H9 (cell line): ENCODE data around the gene STK35. TPM values are rescaled to one million over a fixed set of nuclear protein-coding genes. Genes with fewer than 3 reads are reported as not detected.

Source experiments
- DNase-seq: peaks from one replicate; pipeline ENCODE4 v3.0.0-alpha.2; 2017
- H2AFZ ChIP-seq: one replicate; pipeline ENCODE4 v1.6.1; 2013; ENCODE audit warnings: mild to moderate bottlenecking, low read length, control low read depth, moderate library complexity
- H2AK5ac ChIP-seq: 2 replicates; pipeline ENCODE4 v1.6.1; 2013; ENCODE audit warnings: low read length, control low read depth, mixed read lengths; ENCODE audit not compliant: insufficient read length
- H2BK120ac ChIP-seq: one replicate; pipeline ENCODE4 v1.6.1; 2013; ENCODE audit warnings: low read depth, mild to moderate bottlenecking, low read length, control low read depth, inconsistent platforms; ENCODE audit not compliant: poor library complexity, severe bottlenecking
- H2BK12ac ChIP-seq: 2 replicates; pipeline ENCODE4 v1.6.1; 2013; ENCODE audit warnings: low read length, control low read depth, mixed read lengths, low read depth; ENCODE audit not compliant: insufficient read length
- H2BK15ac ChIP-seq: 2 replicates; pipeline ENCODE4 v1.6.1; 2013; ENCODE audit warnings: low read depth, low read length, control low read depth
- H2BK20ac ChIP-seq: one replicate; pipeline ENCODE4 v1.6.1; 2013; ENCODE audit warnings: low read depth, mild to moderate bottlenecking, low read length, control low read depth, inconsistent platforms; ENCODE audit not compliant: poor library complexity, severe bottlenecking
- H2BK5ac ChIP-seq: 2 replicates; pipeline ENCODE4 v1.6.1; 2013; ENCODE audit warnings: low read length, control low read depth, mixed read lengths; ENCODE audit not compliant: insufficient read length
- H3K14ac ChIP-seq: 2 replicates; pipeline ENCODE4 v1.6.1; 2013; ENCODE audit warnings: low read length, control low read depth; ENCODE audit not compliant: insufficient read depth
- H3K18ac ChIP-seq: 2 replicates; pipeline ENCODE4 v1.6.1; 2013; ENCODE audit warnings: low read depth, mild to moderate bottlenecking, mixed read lengths, low read length, control low read depth; ENCODE audit not compliant: insufficient read length
- H3K23ac ChIP-seq: 2 replicates; pipeline ENCODE4 v1.6.1; 2013; ENCODE audit warnings: low read length, control low read depth, mixed read lengths, low read depth; ENCODE audit not compliant: insufficient read length
- H3K23me2 ChIP-seq: 2 replicates; pipeline ENCODE4 v1.6.1; 2013; ENCODE audit warnings: low read depth, mild to moderate bottlenecking, mixed read lengths, low read length, control low read depth; ENCODE audit not compliant: insufficient read length, poor library complexity, severe bottlenecking
- H3K27ac ChIP-seq: 2 replicates; pipeline ENCODE4 v1.5.1; 2013; ENCODE audit warnings: low read length, control low read depth, mixed read lengths, low read depth; ENCODE audit not compliant: insufficient read length
- H3K27me3 ChIP-seq: 2 replicates; pipeline ENCODE4 v1.6.1; 2013; ENCODE audit warnings: low read length, control low read depth, inconsistent platforms; ENCODE audit not compliant: insufficient read depth
- H3K4ac ChIP-seq: 2 replicates; pipeline ENCODE4 v1.6.1; 2013; ENCODE audit warnings: low read depth, mild to moderate bottlenecking, control low read depth, inconsistent platforms, low read length, moderate library complexity
- H3K4me1 ChIP-seq: 2 replicates; pipeline ENCODE4 v1.6.1; 2013; ENCODE audit warnings: low read length, control low read depth, inconsistent platforms; ENCODE audit not compliant: insufficient read depth
- H3K4me2 ChIP-seq: 2 replicates; pipeline ENCODE4 v1.6.1; 2013; ENCODE audit warnings: low read length, control low read depth, mixed read lengths; ENCODE audit not compliant: insufficient read length, insufficient read depth
- H3K56ac ChIP-seq: 2 replicates; pipeline ENCODE4 v1.6.1; 2013; ENCODE audit warnings: low read depth, mild to moderate bottlenecking, mixed read lengths, low read length, control low read depth; ENCODE audit not compliant: insufficient read length
- H3K79me1 ChIP-seq: 2 replicates; pipeline ENCODE4 v1.6.1; 2013; ENCODE audit warnings: low read depth, mild to moderate bottlenecking, moderate library complexity, low read length, control low read depth, inconsistent platforms; ENCODE audit not compliant: insufficient read depth, poor library complexity, severe bottlenecking
- H3K79me2 ChIP-seq: 2 replicates; pipeline ENCODE4 v1.6.1; 2013; ENCODE audit warnings: low read length, control low read depth, inconsistent platforms; ENCODE audit not compliant: insufficient read depth
- H3K9ac ChIP-seq: 2 replicates; pipeline ENCODE4 v1.6.1; 2013; ENCODE audit warnings: low read length, control low read depth, mixed read lengths; ENCODE audit not compliant: insufficient read length; ENCODE audit errors: extremely low read depth
- H3K9me3 ChIP-seq: one replicate; pipeline ENCODE4 v1.6.1; 2013; ENCODE audit warnings: low read depth, low read length, inconsistent platforms; ENCODE audit not compliant: control insufficient read depth
- H3T11ph ChIP-seq: one replicate; pipeline ENCODE4 v1.6.1; 2013; ENCODE audit warnings: mild to moderate bottlenecking, low read length, control low read depth, inconsistent platforms
- H4K20me1 ChIP-seq: one replicate; pipeline ENCODE4 v1.6.1; 2013; ENCODE audit not compliant: control insufficient read depth, insufficient read length, insufficient read depth
- H4K5ac ChIP-seq: 2 replicates; pipeline ENCODE4 v1.6.1; 2013; ENCODE audit warnings: low read depth, mild to moderate bottlenecking, mixed read lengths, low read length, control low read depth; ENCODE audit not compliant: insufficient read length
- H4K8ac ChIP-seq: replicated peaks from 2 replicates; pipeline ENCODE4 v1.6.1; 2013; ENCODE audit warnings: low read length, control low read depth, mixed read lengths, low read depth; ENCODE audit not compliant: insufficient read length
- H4K91ac ChIP-seq: 2 replicates; pipeline ENCODE4 v1.6.1; 2013; ENCODE audit warnings: low read depth, mild to moderate bottlenecking, moderate library complexity, mixed read lengths, low read length, control low read depth; ENCODE audit not compliant: insufficient read length
- H3K27ac Mint-ChIP-seq, 3 experiments: 2 replicates in 2 of 3; 3 replicates in 1 of 3; pipeline ENCODE4 v1.8.0; 2020 to 2021; ENCODE audit warnings: mixed read lengths in 3 of 3, mild to moderate bottlenecking in 1 of 3, moderate library complexity in 1 of 3
- H3K27me3 Mint-ChIP-seq: 2 replicates; pipeline ENCODE4 v1.8.0; 2021; ENCODE audit warnings: low read depth, mild to moderate bottlenecking, moderate library complexity, mixed read lengths
- H3K36me3 Mint-ChIP-seq, 3 experiments: 2 replicates in 2 of 3; 3 replicates in 1 of 3; pipeline ENCODE4 v1.8.0; 2020 to 2021; ENCODE audit warnings: low read depth in 3 of 3, mixed read lengths in 3 of 3; ENCODE audit not compliant: insufficient read depth in 1 of 3
- H3K4me1 Mint-ChIP-seq, 2 experiments: 2 replicates each; pipeline ENCODE4 v1.8.0; 2020; ENCODE audit warnings: mixed read lengths in 2 of 2
- H3K4me3 Mint-ChIP-seq, 2 experiments: 2 replicates in 1 of 2; 3 replicates in 1 of 2; pipeline ENCODE4 v1.8.0; 2020 to 2021; ENCODE audit warnings: mild to moderate bottlenecking in 2 of 2, mixed read lengths in 2 of 2, moderate library complexity in 1 of 2
- H3K9me3 Mint-ChIP-seq, 2 experiments: 2 replicates in 1 of 2; 3 replicates in 1 of 2; pipeline ENCODE4 v1.8.0; 2020; ENCODE audit warnings: mild to moderate bottlenecking in 2 of 2, mixed read lengths in 2 of 2, moderate library complexity in 1 of 2
- WGBS: extraction: QIAGEN DNeasy Blood & Tissue Kit; methylation state at CpG from one replicate; pipeline ENCODE4 v1.1.7; 2013; ENCODE audit warnings: missing lambda C conversion rate, low lambda C conversion rate, mixed read lengths; ENCODE audit not compliant: insufficient read length; ENCODE audit errors: extremely low coverage; 5-methylcytosine and 5-hydroxymethylcytosine counted together
- total RNA-seq: library from RNA; stranded (reverse); gene quantifications from 2 replicates; pipeline ENCODE4 v1.2.1, GENCODE V29; 2021
- TF ChIP-seq, protein P1 (sequence below): fragments of 200-600 bp; sonication (generic); conservative IDR thresholded peaks from 3 replicates; pipeline ENCODE4 v1.8.0; 2021; ENCODE audit warnings: antibody characterized with exemption, mild to moderate bottlenecking

The STK35 gene
- total RNA-seq, 1 experiment from 2014 or later: 66.2 TPM

DNA sequence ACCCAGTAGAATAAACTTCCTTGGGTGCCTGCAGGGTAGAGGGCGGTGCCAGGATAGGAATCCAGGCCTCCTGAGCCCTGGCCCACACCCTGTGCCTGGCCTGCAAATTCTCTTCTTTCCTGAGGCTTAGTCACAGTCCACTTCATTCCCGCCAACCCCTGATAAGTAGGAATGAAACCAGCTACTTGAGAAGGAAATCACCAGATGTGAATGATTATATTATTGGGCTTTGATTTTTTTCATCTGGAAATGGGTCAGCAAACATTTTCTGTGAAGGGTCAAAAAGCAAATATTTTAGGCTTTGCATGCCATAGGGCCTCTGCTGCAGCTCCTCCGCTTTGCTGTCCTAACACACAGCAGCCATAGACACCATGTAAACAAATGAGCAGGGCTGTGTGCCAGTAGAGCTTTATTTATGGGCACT lies 50.2 kb downstream of the STK35 start:
- Mint-ChIP-seq H3K36me3 (peaks cover 0 to 13% (median 11%) of the 10 kb centered on the region in 3 experiments; a peak in 4 of 7 replicates), H3K27ac (no peak overlapping the region; a peak in 1 of 7 replicates), H3K4me3 (no peak overlapping the region), H3K27me3 (no peaks in the 10 kb centered on the region), H3K9me3 (no peaks in the 10 kb centered on the region), H3K4me1 (peaks cover 31 to 40% of the 10 kb centered on the region in 2 experiments)
- no peak overlapping the region for H3K23ac ChIP-seq
- H3K4me1 ChIP-seq: no peaks in the 10 kb centered on the region
- no peaks in the 10 kb centered on the region for H3K79me1 ChIP-seq
- H3K14ac ChIP-seq: no peak overlapping the region
- H2BK20ac ChIP-seq: no peak overlapping the region
- no peak overlapping the region for H3K27ac ChIP-seq
- H3K9ac ChIP-seq: no peak overlapping the region
- no peak overlapping the region for H2BK12ac ChIP-seq
- no peak overlapping the region for H2BK5ac ChIP-seq
- no peaks in the 10 kb centered on the region for H3K23me2 ChIP-seq
- no peaks in the 10 kb centered on the region for H4K20me1 ChIP-seq
- no peak overlapping the region for H3T11ph ChIP-seq
- no peak overlapping the region for H2BK120ac ChIP-seq
- no peak overlapping the region for H3K18ac ChIP-seq
- no peaks in the 10 kb centered on the region for H3K79me2 ChIP-seq
- no peak overlapping the region for H2AK5ac ChIP-seq
- no peaks in the 10 kb centered on the region for H3K27me3 ChIP-seq
- H4K91ac ChIP-seq: no peak overlapping the region
- no peak overlapping the region for H4K5ac ChIP-seq
- no CpG with 5 or more reads among the region's 3 CpGs for WGBS
- H2AFZ ChIP-seq: no peak overlapping the region
- no peak for DNase-seq
- H3K56ac ChIP-seq: no peak overlapping the region
- no peak overlapping the region for H2BK15ac ChIP-seq
- H3K4ac ChIP-seq: no peak overlapping the region
- TF ChIP-seq, protein P1, sequence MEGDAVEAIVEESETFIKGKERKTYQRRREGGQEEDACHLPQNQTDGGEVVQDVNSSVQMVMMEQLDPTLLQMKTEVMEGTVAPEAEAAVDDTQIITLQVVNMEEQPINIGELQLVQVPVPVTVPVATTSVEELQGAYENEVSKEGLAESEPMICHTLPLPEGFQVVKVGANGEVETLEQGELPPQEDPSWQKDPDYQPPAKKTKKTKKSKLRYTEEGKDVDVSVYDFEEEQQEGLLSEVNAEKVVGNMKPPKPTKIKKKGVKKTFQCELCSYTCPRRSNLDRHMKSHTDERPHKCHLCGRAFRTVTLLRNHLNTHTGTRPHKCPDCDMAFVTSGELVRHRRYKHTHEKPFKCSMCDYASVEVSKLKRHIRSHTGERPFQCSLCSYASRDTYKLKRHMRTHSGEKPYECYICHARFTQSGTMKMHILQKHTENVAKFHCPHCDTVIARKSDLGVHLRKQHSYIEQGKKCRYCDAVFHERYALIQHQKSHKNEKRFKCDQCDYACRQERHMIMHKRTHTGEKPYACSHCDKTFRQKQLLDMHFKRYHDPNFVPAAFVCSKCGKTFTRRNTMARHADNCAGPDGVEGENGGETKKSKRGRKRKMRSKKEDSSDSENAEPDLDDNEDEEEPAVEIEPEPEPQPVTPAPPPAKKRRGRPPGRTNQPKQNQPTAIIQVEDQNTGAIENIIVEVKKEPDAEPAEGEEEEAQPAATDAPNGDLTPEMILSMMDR: no peak
- H4K8ac ChIP-seq: no peak overlapping the region
- H3K9me3 ChIP-seq: no peaks in the 10 kb centered on the region
- H3K4me2 ChIP-seq: no peak overlapping the region
